Measurements from ENCODE around the gene RAP1A. TPM values are rescaled to one million over a fixed set of nuclear protein-coding genes. Genes with fewer than 3 reads are reported as not detected.
A peak's percentile ranks its signal among the peaks of the same experiment; 100 is the strongest.

Gene RAP1A
- total and polyA plus RNA-seq, 11 donors, result 52.6 to 134 (median 99.1) TPM

DNA sequence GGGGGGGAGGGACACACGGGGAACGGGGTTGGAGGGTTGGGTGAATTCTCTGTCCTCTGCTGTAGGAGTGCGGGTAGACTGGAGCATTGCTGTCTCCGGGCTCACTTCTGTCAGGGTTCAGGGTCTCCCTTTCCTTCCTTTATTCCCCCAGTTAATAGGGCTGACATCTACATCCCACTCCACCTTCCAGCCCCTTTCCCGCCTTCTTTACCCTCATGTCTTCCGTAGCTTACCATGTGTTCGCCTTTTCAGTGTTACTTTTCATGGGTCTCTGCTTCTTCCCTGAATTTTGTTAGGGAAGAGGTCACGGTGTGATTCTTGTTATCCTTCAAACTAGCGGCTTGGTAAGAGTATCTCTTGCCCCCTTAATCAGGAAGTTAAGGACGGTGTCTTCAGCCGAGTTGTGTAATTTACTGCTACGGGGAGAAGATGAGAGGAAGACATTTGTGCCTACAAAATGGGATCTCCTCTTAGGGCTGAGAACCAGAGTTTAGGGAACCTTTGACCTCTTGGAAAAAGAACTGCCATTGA, 917 bp downstream of the RAP1A start:
- DNase-seq (no peak), ATAC-seq (no peak)
- Histone ChIP-seq H3K4me1 (peaks cover 0 to 83% (median 38%) of the 10 kb centered on the region in 12 donors), H3K36me3 (no peaks in the 10 kb centered on the region), H3K27me3 (no peaks in the 10 kb centered on the region), H3K27ac (peak overlapping the region; percentile 94 to 98 (median 98)), H3K9me3 (no peaks in the 10 kb centered on the region), H3K4me3 (peak overlapping the region; percentile 61 to 95 (median 82))
- no peak for TF ChIP-seq POLR2A (IDR thresholded peaks at IDR 0.05)
- TF ChIP-seq, protein P1, sequence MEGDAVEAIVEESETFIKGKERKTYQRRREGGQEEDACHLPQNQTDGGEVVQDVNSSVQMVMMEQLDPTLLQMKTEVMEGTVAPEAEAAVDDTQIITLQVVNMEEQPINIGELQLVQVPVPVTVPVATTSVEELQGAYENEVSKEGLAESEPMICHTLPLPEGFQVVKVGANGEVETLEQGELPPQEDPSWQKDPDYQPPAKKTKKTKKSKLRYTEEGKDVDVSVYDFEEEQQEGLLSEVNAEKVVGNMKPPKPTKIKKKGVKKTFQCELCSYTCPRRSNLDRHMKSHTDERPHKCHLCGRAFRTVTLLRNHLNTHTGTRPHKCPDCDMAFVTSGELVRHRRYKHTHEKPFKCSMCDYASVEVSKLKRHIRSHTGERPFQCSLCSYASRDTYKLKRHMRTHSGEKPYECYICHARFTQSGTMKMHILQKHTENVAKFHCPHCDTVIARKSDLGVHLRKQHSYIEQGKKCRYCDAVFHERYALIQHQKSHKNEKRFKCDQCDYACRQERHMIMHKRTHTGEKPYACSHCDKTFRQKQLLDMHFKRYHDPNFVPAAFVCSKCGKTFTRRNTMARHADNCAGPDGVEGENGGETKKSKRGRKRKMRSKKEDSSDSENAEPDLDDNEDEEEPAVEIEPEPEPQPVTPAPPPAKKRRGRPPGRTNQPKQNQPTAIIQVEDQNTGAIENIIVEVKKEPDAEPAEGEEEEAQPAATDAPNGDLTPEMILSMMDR (IDR thresholded peaks at IDR 0.05), result no peak
- WGBS, 4 donors, result 0 to 2% (median 1%) methylated on average over 12 of the region's 12 CpGs
- intact Hi-C loops (cut with DNase I), result loop anchor here in 3 of 10 donors (1.0 to 10.0 kb wide), 3 partner anchors 105 to 112 kb away; no protein-coding TSS in a partner anchor

DNA sequence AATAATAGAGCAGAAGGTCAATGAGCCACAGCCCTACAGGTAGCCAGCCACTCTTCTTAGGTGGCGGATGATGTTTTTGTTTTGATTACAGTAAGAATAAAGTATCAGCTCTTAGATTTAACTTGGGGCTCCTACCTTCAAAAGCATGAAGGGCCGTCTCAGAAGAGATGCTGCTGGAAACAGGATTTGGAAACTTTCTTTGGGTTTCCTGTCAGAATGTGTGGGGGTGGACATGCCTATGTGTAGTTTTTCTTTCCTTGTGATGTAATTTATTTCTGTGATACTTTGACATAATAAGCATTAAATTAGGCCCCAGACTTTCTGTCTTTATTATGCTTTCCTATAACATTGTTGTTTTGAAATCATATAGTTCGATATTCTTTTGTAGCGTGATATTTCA, 1.5 kb downstream of the RAP1A start:
- Histone ChIP-seq H3K27ac (peak overlapping the region; percentile 94 to 98 (median 98)), H3K27me3 (no peaks in the 10 kb centered on the region), H3K4me1 (peaks cover 0 to 83% (median 40%) of the 10 kb centered on the region in 12 donors), H3K4me3 (peak overlapping the region; percentile 61 to 95 (median 82)), H3K36me3 (no peaks in the 10 kb centered on the region), H3K9me3 (no peaks in the 10 kb centered on the region)
- intact Hi-C loops (cut with DNase I), result loop anchor here in 3 of 10 donors (1.0 to 10.0 kb wide), 3 partner anchors 106 to 112 kb away; no protein-coding TSS in a partner anchor
- TF ChIP-seq, protein P1 (IDR thresholded peaks at IDR 0.05), result no peak
- no peak for TF ChIP-seq POLR2A (IDR thresholded peaks at IDR 0.05)
- DNase-seq (no peak), ATAC-seq (no peak)
- WGBS, 4 donors, result 51 to 59% (median 52%) methylated on average over 4 of the region's 4 CpGs

DNA sequence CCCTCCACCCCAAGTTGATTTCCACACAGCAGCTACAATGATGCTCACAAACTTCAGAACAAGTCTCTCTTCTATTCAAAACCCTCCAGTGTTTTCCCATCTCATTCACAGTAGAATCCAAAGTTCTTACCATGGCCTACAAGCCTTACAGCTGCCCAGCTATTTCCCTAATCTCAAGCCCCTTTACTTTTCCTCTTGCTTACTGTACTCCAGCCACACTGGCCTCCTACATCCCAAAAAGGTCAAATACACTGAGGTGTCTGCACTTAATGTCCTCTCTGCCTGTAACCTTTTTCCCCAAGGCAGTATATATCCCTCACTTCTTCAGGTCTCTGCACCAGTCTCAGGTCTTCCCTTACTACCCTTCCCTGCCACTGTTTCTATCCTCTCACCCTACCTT, 2.6 kb downstream of the RAP1A start:
- Histone ChIP-seq H3K36me3 (no peaks in the 10 kb centered on the region), H3K4me3 (peak overlapping the region in 1 of 12 donors; percentile 94), H3K4me1 (peaks cover 0 to 83% (median 50%) of the 10 kb centered on the region in 12 donors), H3K27ac (peak overlapping the region in 6 of 12 donors; percentile 0 to 98 (median 97)), H3K9me3 (no peaks in the 10 kb centered on the region), H3K27me3 (no peaks in the 10 kb centered on the region)
- intact Hi-C loops (cut with DNase I), result loop anchor here in 1 of 10 donors (10.0 kb wide), 1 partner anchor 107 kb away; no protein-coding TSS in a partner anchor
- ATAC-seq, result no peak
- TF ChIP-seq POLR2A (IDR thresholded peaks at IDR 0.05), result no peak
- TF ChIP-seq, protein P1 (IDR thresholded peaks at IDR 0.05), result no peak
- no peak for DNase-seq

DNA sequence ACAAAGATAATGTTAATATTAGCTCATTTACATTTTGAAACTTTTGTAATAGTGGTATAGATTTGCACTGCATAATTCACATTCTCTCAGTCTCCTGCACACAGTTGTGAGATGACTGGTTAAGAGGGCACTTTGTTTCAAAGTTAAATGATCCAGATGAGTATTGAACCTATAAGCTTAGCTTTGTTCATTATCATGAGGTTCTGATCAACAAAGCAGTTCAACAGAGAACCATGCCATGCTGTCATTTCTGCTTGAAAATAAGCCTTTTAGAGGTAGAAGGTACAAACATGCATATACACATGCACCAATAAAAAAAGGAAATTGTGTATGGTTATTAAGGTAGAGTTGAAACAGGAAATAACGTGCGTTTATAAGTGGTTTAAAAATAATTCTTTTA, 4.8 kb downstream of the RAP1A start:
- no peaks in the 10 kb centered on the region for H3K27me3 ChIP-seq
- DNase-seq, result no peak
- peaks cover 0 to 90% (median 64%) of the 10 kb centered on the region in 12 donors for H3K4me1 ChIP-seq
- no peak for ATAC-seq
- TF ChIP-seq, protein P1 (IDR thresholded peaks at IDR 0.05), result no peak
- TF ChIP-seq POLR2A (IDR thresholded peaks at IDR 0.05), result no peak
- H3K36me3 ChIP-seq, result no peaks in the 10 kb centered on the region
- 41 to 53% (median 47%) methylated on average over 2 of the region's 2 CpGs for WGBS, 4 donors
- intact Hi-C loops (cut with DNase I), result loop anchor here in 1 of 10 donors (10.0 kb wide), 1 partner anchor 110 kb away; no protein-coding TSS in a partner anchor
- no peaks in the 10 kb centered on the region for H3K9me3 ChIP-seq
- no peak overlapping the region for H3K4me3 ChIP-seq
- H3K27ac ChIP-seq, result peak overlapping the region in 2 of 12 donors; percentile 56 to 98
